Stomach (tissue), 4 donors: Measurements from ENCODE around the gene EPO.

Experiments used
- POLR2A ChIP-seq, 4 donors: fragments of 450-650 bp; IDR thresholded peaks; one replicate each; pipeline ENCODE4 v1.6.1; 2016; ENCODE audit warnings: antibody characterized with exemption in 4 of 4, control low read depth in 2 of 4, mild to moderate bottlenecking in 1 of 4, moderate library complexity in 1 of 4
- POLR2AphosphoS5 ChIP-seq, 3 donors: sonication (generic); formaldehyde crosslinking; IDR thresholded peaks; one replicate each; pipeline ENCODE4 v1.6.1; 2016; ENCODE audit warnings: antibody characterized with exemption in 3 of 3
- TF ChIP-seq, protein P1 (sequence below), 7 experiments: fragments of 450-650 bp in 4 of 7; fragments of 200-600 bp in 3 of 7; sonication (generic) in 3 of 7; IDR thresholded peaks; one replicate each; pipeline ENCODE4 v1.5.1; 2016 to 2019; ENCODE audit warnings: antibody characterized with exemption in 7 of 7, control low read depth in 2 of 7, mild to moderate bottlenecking in 1 of 7

- TF ChIP-seq, protein P1, sequence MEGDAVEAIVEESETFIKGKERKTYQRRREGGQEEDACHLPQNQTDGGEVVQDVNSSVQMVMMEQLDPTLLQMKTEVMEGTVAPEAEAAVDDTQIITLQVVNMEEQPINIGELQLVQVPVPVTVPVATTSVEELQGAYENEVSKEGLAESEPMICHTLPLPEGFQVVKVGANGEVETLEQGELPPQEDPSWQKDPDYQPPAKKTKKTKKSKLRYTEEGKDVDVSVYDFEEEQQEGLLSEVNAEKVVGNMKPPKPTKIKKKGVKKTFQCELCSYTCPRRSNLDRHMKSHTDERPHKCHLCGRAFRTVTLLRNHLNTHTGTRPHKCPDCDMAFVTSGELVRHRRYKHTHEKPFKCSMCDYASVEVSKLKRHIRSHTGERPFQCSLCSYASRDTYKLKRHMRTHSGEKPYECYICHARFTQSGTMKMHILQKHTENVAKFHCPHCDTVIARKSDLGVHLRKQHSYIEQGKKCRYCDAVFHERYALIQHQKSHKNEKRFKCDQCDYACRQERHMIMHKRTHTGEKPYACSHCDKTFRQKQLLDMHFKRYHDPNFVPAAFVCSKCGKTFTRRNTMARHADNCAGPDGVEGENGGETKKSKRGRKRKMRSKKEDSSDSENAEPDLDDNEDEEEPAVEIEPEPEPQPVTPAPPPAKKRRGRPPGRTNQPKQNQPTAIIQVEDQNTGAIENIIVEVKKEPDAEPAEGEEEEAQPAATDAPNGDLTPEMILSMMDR (IDR thresholded peaks at IDR 0.05) = no peak
- TF ChIP-seq POLR2A (IDR thresholded peaks at IDR 0.05) (no peak), POLR2AphosphoS5 (IDR thresholded peaks at IDR 0.05) (no peak)
These were observed 24.1 kb upstream of the EPO start for GRCh38 chr7:100696123-100696521.
